ENCODE data around the gene SLC38A8.

Gene SLC38A8

GRCh38 chr16:84042308-84042878, at the start of gene SLC38A8:
Gene SLC38A8, minus strand, starts transcription at chr16:84042795. Its CDS starts 638 bp downstream, at chr16:84042157.
- no peak for DNase-seq (ENCODE audit: low spot score)

DNA sequence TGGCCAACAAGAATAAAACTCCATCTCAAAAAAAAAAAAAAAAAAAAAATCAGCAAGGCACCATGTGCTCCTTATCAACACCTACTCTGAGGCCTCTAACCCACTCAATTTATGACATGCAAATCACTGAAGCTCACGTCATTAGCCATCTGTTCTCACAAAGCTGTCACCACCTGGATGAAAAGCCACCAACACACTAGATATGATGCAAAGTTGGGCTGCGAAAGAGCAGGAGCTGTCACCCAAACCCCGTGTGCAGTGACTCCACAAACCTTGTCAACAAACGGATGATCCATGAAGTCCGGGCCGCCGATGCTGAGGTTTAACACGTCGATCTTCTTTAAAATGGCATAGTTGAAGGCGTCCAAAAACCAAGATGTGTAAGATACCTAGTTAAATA, 48.9 kb upstream of the SLC38A8 start:
- no peak for DNase-seq (ENCODE audit: low spot score)

DNA sequence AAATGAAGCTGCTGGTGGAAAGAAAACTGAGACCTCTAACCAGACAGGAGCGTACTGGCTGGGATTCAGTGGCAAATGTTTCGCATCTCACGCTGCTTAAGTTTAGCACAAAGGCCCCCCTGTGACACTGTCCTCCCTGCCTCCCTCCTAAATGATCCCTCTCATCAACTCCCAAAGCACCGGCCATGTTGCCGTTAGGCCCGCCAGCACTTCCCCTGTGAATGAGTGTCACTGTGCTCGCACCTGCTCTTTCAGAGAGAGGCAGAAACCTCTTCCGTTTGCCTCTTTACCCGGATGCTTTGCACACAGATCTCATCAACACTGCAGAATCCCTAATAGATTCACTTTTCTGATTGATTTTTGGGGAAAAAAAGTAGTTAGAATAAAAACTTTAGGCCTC, 47.6 kb upstream of the SLC38A8 start:
- no peak for DNase-seq (ENCODE audit: low spot score)

- no peak for DNase-seq (ENCODE audit: low spot score)
Observed at GRCh38 chr16:84088695-84089395, 46.2 kb upstream of the SLC38A8 start.

DNA sequence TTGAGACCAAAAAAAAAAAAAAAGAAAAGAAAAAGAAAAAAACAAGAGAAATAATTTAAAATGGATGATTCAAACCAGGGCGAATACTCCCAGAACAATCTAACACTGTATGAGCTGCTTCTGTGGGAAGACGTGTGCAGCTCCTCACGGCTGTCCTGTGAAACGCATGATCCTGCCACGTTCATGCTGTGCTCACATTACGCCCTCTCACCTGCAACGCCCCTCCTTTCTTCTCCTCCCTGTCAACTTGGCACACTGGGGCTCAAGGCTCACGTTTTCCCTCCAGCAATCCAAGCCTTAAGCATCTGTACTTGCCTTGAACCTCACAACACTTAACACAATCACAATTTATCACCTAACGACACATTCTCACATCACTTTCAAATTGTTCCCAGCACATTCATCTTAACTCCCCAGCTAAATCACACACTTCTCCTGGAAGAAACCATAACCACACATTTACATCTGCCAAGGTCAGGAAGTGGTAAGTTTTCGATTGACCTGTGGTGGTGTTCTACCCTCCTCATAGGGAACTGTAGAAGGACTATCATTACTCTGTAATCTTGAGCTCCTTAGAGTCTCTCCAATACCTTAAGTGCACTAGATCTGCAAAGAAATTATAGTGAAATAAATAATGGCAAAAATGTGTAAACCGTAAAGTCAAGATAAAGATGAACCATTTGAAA, 45.0 kb upstream of the SLC38A8 start:
- DNase-seq (ENCODE audit: low spot score), result no peak

- no peak for DNase-seq (ENCODE audit: low spot score)
Observed at GRCh38 chr16:84087001-84087400, 44.4 kb upstream of the SLC38A8 start.

- no peak for DNase-seq (ENCODE audit: low spot score)
Observed at GRCh38 chr16:84086341-84086740, 43.7 kb upstream of the SLC38A8 start.

DNA sequence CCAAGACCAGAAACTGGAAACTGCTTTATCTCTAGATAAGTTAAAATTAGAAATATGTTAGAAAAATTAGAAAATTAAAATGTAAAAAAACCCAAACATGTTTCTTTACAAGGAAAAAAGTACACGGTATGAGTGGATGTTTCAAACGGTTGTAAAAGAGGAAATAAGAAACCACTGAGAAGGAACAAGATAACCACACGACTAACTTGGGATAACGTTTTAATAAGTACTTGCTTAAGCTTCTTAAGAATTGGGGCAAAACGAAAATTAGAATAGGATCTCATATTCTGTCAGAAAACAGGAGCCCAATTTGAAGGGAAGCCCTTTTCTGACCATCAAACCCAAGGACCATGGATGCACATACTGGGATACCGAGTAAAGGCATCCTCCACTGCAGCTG, 43.2 kb upstream of the SLC38A8 start:
- no peak for DNase-seq (ENCODE audit: low spot score)

DNA sequence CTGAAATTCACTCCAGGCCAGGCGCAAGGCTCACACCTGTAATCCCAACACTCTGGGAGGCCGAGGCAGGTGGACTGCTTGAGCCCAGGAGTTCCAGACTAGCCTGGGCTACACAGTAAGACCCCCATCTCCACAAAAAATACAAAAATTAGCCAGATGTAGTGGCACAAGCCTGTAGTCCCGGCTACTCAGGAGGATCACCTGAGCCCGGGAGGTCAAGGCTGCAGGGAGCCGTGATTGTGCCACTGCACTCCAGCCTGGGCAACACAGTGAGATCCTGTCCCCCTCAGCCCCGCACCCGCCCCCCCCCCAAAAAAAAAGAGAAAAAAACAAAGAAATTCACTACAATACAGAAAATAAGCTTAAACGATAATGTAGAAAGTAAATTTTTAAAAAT, 42.7 kb upstream of the SLC38A8 start:
- DNase-seq (ENCODE audit: low spot score), result no peak

DNA sequence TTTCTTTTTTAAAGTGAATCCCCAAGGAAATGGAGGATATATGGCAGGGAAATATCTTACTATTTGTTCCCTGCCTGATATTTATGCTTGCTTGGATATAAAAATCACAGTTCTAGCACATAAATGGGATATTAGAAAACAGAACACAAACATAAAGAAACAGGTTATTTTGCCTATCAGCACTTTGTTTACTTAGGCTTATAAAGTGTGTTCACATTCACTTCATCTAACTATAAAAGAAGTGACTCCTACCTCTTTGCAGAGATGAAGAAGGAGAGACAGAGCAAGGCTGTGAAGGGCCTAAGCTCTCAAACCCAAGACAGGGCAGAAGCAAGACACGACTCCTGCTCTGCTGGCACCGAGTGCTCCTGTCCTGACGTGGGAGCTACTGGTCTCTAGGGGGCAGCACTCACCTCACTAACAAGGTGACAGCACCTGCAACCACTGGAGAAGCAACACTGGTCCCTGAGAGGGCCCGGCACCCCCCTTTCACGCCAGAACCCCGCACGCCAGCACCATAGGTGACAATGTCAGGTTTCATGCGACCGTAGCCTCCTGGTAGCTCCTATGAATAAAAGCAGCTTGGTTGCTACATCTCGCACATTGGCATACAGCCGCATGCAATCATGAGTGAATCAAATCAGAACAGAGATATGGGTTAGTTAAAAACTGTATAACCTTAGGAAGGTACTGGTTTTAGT, 42.1 kb upstream of the SLC38A8 start:
- DNase-seq (ENCODE audit: low spot score), result peak; percentile 82

DNA sequence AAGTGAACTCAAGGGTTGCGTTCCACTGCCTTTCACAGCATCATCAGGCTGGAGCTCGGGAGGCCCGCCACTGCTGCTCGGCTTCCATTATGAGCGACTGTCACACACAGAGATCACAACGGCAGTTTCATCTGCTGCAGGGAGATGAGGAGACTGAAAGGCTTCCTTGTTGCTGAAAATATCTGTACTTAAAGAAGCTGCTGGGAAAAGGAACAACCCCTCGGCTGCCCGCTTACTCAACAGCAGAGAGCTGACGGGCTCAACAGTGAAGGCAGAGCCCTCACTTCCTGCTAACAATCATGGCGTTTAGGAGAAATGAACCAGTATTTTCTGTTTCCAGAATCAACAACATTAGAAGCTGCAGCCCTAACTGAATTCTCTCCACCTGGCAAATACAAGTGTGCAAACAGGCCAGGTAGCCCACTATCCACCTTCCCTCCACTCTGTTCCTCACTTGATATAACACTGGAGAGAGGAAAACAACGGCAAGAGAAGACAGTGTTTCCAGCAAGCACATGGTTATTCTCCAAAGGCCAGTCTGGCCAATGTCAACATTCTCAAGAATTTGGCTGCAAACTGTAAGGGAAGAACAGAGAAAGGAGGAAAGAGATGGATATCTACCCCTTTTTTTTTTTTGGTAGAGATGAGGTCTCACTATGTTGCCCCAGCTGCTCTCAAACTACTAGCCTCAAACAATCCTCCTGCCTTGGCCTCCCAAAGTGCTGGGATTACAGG, 40.4 kb upstream of the SLC38A8 start:
- DNase-seq (ENCODE audit: low spot score), result no peak

GRCh38 chr16:84082110-84082509, 39.5 kb upstream of the SLC38A8 start:
- DNase-seq (ENCODE audit: low spot score), result no peak

- DNase-seq (ENCODE audit: low spot score), result no peak
Observed at GRCh38 chr16:84081446-84081989, 38.9 kb upstream of the SLC38A8 start.

DNA sequence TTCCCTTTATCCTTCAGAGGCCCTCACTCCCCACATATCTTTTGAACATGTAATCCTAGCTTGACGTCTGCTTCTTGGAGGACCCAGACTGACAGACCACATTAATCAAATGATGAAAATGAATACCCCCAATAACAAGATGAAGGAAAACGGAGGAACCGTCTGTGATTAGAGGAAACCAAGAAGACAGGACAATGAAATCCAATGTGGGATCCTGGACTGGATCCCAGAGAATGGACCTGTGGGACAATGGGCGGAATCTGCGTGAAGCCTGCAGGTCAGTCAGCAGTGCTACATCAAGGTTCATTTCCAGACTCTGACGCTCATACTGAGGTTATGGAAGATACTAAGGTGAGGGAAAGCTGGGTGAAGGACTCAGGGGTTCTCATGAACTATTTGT, 38.2 kb upstream of the SLC38A8 start:
- no peak for DNase-seq (ENCODE audit: low spot score)

- DNase-seq (ENCODE audit: low spot score), result no peak
Observed at GRCh38 chr16:84080378-84080777, 37.8 kb upstream of the SLC38A8 start.

DNA sequence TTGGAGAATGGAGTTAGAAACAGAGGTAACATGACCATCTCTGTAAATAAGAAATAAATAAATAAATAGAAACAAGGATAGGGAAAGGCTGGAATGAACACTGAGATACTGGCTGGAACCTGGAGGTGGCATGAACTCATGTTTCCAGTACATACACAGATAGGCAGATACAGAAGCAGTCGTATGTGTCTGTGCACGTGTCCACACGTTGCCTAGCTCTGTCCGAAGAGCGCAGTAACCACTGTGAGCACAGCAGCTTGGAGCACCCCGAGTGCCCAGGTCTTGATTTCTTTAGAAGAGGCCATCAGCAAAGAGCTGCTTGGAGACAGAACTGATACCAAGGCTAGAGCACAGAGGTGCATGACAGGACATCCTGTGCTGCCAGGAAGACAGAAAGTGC, 37.1 kb upstream of the SLC38A8 start:
- DNase-seq (ENCODE audit: low spot score), result no peak

- no peak for DNase-seq (ENCODE audit: low spot score)
Observed at GRCh38 chr16:84075376-84075775, 32.8 kb upstream of the SLC38A8 start.

DNA sequence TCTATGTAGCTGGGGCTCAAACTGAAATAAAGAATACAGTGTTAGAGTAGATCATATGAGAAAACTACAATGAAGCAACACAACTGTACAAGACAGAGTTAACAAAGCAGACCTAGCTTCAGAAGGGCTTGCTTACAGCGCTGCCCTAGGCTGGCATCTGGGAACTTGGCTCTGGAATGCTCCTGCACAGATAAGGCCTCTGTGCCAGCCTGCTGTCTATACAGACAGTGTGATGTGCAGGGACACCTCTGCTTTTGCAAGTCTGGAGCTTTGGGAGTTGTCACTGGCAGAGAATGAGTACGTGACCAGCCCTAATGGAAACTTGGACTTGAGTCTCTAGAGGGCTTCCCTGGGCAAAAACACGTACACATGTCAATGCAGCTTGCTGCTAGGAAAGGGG, 32.1 kb upstream of the SLC38A8 start:
- no peak for DNase-seq (ENCODE audit: low spot score)

GRCh38 chr16:84072014-84072413, 29.4 kb upstream of the SLC38A8 start:
- DNase-seq (ENCODE audit: low spot score), result no peak

- DNase-seq (ENCODE audit: low spot score), result no peak
Observed at GRCh38 chr16:84071121-84071520, 28.5 kb upstream of the SLC38A8 start.

DNA sequence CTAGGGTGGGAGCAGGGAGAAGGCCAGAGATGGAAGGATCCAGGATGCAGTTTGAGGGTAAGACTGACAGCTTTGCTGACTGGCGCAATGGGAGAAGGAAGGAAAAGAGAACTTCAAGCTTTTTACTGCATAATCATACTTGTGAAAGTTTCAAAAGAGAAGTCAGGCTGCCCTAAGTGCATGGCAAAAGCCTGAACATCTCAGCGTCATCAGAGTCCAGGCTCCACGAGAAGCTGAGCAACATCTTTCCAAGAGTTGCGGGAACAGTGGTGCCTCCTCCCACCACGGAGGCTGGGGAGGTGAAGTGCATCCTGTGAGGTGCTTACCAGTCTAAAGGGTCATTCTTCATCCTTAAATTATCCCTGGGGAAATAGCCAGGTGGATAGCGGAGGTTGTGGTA, 26.9 kb upstream of the SLC38A8 start:
- DNase-seq (ENCODE audit: low spot score), result no peak
